NT2/D1 (cell line): ENCODE data around the gene SLC9A2.

ENCODE experiments used
- DNase-seq: peaks from one replicate; pipeline ENCODE4 v3.0.0-alpha.2; 2011; ENCODE audit warnings: low read depth, low spot score
- H3K27me3 ChIP-seq: 2 replicates; pipeline ENCODE4 v1.6.0; 2011; ENCODE audit warnings: mild to moderate bottlenecking; ENCODE audit not compliant: insufficient read length, insufficient read depth
- H3K36me3 ChIP-seq: 2 replicates; pipeline ENCODE4 v1.6.1; 2011; ENCODE audit warnings: mild to moderate bottlenecking, low read length, mixed read lengths; ENCODE audit not compliant: insufficient read depth, insufficient read length
- H3K4me1 ChIP-seq: 2 replicates; pipeline ENCODE4 v1.5.1; 2011; ENCODE audit not compliant: insufficient read depth, insufficient read length
- H3K4me3 ChIP-seq: 2 replicates; pipeline ENCODE4 v1.5.1; 2011; ENCODE audit warnings: low read depth; ENCODE audit not compliant: insufficient read length
- H3K9ac ChIP-seq: 2 replicates; pipeline ENCODE4 v1.6.0; 2011; ENCODE audit warnings: low read depth; ENCODE audit not compliant: insufficient read length
- H3K9me3 ChIP-seq: 2 replicates; pipeline ENCODE4 v1.5.1; 2011; ENCODE audit warnings: mild to moderate bottlenecking, low read length; ENCODE audit not compliant: insufficient read depth
- SUZ12 ChIP-seq: IDR thresholded peaks from 2 replicates; pipeline ENCODE4 v1.6.1; 2011; ENCODE audit not compliant: insufficient read length, insufficient read depth; ENCODE audit errors: extremely low read depth
- YY1 ChIP-seq: IDR thresholded peaks from 2 replicates; pipeline ENCODE4 v1.6.1; 2011; ENCODE audit not compliant: insufficient read length, insufficient read depth
- ZNF274 ChIP-seq: IDR thresholded peaks from 2 replicates; pipeline ENCODE4 v1.6.1; 2011; ENCODE audit warnings: mild to moderate bottlenecking, low read depth, low read length

The SLC9A2 gene

DNA sequence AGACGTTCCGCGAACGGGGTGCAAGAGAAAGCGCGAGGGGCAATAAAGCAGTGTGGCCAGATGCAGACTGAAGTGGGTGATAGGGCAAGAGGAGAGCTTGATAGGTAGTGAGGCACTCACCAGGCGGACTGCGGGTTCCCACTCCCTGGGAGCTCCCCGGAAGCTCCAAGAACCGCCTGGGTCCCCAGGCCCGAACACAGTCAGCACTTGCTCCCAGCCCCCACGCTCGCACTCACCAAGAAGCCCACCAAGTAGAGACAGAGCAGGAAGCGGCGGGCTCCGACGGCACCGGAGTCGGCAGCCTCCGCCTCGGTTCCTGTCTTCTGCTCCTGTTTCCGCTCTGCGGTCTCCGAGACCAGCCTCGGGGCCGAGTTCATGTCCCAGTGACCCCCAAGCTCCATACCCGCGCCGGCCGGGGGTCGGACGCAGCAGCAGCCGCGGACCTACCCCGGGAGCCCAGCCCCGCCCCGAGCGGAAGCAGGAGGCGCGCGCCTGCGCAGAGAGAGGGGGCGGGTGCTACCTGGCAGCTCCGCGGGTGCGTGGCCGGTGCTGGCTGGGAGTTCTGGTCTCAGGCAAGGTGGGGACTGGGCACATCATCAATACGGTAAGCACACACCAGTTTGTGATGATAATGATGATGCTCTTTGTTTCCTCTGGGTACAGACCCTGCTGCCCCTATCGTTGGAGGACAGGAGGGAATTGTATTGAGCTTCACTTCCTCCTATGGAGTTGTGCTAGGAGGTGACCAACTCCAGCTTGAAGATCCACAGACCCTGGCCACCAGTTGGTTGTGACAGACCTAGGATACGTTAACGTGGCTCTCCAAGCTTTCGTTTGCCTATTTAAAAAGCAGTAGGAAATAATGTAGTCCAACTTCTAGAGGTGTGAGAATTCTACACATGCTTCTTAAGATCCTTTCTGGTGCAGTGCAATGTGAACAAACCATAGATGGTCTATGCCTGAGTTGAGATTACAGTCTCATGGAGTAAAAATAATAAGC lies 117.4 kb downstream of the SLC9A2 start:
- Histone ChIP-seq H3K4me3 (peak overlapping the region; percentile 95), H3K9me3 (no peaks in the 10 kb centered on the region), H3K4me1 (no peaks in the 10 kb centered on the region), H3K9ac (peak overlapping the region; percentile 96), H3K27me3 (no peaks in the 10 kb centered on the region), H3K36me3 (peaks cover 11% of the 10 kb centered on the region)
- TF ChIP-seq ZNF274 (no peak), YY1 (no peak), SUZ12 (no peak)
- DNase-seq = peak; percentile 50

- no peaks in the 10 kb centered on the region for H3K9me3 ChIP-seq
- H3K4me1 ChIP-seq = no peaks in the 10 kb centered on the region
- TF ChIP-seq YY1 (no peak), SUZ12 (no peak), ZNF274 (no peak)
- no peak overlapping the region for H3K9ac ChIP-seq
- peaks cover 6% of the 10 kb centered on the region for H3K36me3 ChIP-seq
- H3K4me3 ChIP-seq = peak overlapping the region; percentile 95
- no peak for DNase-seq
- H3K27me3 ChIP-seq = no peaks in the 10 kb centered on the region
These were observed 118.1 kb downstream of the SLC9A2 start for GRCh38 chr2:102737431-102737830.

DNA sequence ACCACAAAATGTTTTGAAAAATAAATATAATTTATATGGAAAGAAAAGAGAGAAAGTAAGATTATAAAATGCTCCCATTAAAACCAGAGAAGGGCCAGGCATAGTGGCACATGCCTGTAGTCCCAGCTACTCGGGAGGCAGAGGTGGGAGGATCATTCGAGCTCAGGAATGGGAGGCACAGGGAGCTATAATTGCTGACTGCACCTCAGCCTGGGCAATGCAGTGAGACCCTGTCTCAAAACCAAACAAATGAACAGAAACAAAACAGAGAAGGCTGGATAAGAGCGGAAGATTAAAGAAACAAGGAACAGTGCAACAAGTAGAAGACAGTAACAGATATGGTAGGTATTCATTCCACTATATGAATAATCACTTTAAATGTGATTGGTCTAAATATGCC lies 123.9 kb downstream of the SLC9A2 start:
- H3K9ac ChIP-seq = no peak overlapping the region
- H3K36me3 ChIP-seq = no peaks in the 10 kb centered on the region
- no peaks in the 10 kb centered on the region for H3K27me3 ChIP-seq
- TF ChIP-seq YY1 (no peak), SUZ12 (no peak), ZNF274 (no peak)
- H3K4me1 ChIP-seq = no peaks in the 10 kb centered on the region
- H3K9me3 ChIP-seq = no peaks in the 10 kb centered on the region
- no peak overlapping the region for H3K4me3 ChIP-seq
- no peak for DNase-seq

DNA sequence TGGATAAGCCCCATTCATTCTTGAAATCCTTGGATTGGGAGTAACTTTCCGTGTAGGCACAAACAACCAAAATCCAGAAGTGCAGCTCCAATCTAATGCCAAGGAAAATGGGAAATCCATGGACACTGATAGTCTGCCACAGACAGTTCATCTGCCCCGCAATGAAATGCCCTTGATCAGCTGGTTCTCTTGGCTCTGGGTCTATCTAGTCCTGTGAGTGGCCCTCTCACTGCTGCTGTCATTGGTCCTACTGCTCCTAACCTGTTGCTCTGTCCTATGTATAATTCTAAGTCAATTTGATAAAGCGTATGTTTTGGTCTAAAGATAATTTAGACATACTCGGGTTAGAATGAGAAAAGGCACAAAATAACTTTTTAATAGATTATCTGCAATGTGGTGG lies 128.8 kb downstream of the SLC9A2 start:
- H3K36me3 ChIP-seq = no peaks in the 10 kb centered on the region
- no peak overlapping the region for H3K9ac ChIP-seq
- no peaks in the 10 kb centered on the region for H3K27me3 ChIP-seq
- H3K9me3 ChIP-seq = no peaks in the 10 kb centered on the region
- DNase-seq = no peak
- no peaks in the 10 kb centered on the region for H3K4me1 ChIP-seq
- no peak for TF ChIP-seq YY1
- TF ChIP-seq SUZ12 = no peak
- TF ChIP-seq ZNF274 = no peak
- no peak overlapping the region for H3K4me3 ChIP-seq

DNA sequence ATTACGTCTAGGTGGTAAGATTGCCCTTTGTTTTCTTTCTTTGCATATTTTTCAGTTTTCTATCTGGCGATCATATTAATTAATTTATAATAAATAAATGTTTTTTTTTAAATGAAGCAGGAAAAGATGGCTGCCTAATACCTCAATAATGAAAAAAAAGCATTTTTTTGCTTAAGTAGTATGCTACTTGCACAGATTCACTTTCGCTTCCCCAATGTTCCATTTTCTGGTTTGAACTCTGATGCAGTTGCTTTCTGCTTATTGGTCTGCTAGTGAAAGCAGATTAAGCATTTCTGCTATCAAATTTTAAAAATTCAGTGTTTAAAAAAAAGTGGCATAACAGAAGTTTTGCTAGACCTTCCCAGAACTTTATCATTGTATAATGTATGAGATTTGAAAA lies 130.6 kb downstream of the SLC9A2 start:
- Histone ChIP-seq H3K4me3 (no peak overlapping the region), H3K9me3 (no peaks in the 10 kb centered on the region), H3K27me3 (no peaks in the 10 kb centered on the region), H3K36me3 (no peaks in the 10 kb centered on the region), H3K9ac (no peak overlapping the region), H3K4me1 (no peaks in the 10 kb centered on the region)
- TF ChIP-seq YY1 = no peak
- no peak for DNase-seq

DNA sequence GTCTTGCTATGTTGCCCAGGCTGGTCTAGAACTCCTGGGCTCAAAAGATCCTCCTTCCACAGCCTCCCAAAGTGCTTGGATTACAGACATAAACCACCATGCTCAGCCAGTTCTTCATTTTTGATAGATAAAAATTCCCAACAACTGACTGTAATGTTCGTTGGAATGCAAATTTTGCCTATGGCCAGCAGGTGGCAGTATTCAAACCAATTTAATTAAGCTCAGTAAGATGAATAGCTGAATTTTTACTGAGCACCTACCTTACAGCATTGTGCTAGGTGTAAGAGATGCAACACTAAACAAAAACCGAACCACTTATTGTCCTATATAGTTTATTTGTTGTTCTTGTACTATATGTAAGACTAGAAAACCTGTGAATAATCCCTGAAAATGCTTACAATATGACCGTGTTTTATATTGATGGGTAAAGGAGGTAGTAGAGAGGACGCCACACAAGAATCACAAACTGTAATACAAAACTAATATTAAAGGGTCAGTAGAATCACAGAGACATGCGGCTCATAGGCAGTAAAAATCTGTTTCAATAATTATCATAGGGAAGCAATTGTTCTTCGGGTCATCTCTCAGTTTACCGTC lies 134.3 kb downstream of the SLC9A2 start:
- no peak for TF ChIP-seq YY1
- no peak for TF ChIP-seq SUZ12
- no peak for TF ChIP-seq ZNF274
- DNase-seq = no peak
- Histone ChIP-seq H3K9me3 (no peaks in the 10 kb centered on the region), H3K27me3 (no peaks in the 10 kb centered on the region), H3K9ac (no peak overlapping the region), H3K4me3 (no peak overlapping the region), H3K4me1 (no peaks in the 10 kb centered on the region), H3K36me3 (no peaks in the 10 kb centered on the region)

GRCh38 chr2:102754456-102755145 lies 135.2 kb downstream of the SLC9A2 start:
- H3K9me3 ChIP-seq = no peaks in the 10 kb centered on the region
- no peak for DNase-seq
- H3K36me3 ChIP-seq = no peaks in the 10 kb centered on the region
- TF ChIP-seq ZNF274 (no peak), YY1 (no peak), SUZ12 (no peak)
- H3K9ac ChIP-seq = no peak overlapping the region
- H3K4me3 ChIP-seq = no peak overlapping the region
- H3K4me1 ChIP-seq = no peaks in the 10 kb centered on the region
- H3K27me3 ChIP-seq = no peaks in the 10 kb centered on the region
